HL-60/S4 (cell line): ENCODE data around the gene CRB2.

ENCODE experiments used
- in situ Hi-C: fragments of 300-500 bp; cut with MboI; formaldehyde crosslinking; loops from 2 replicates; pipeline ENCODE4 v1.14.3; 2022; ENCODE audit warnings: low sequenced_read_pairs

CRB2 gene

DNA sequence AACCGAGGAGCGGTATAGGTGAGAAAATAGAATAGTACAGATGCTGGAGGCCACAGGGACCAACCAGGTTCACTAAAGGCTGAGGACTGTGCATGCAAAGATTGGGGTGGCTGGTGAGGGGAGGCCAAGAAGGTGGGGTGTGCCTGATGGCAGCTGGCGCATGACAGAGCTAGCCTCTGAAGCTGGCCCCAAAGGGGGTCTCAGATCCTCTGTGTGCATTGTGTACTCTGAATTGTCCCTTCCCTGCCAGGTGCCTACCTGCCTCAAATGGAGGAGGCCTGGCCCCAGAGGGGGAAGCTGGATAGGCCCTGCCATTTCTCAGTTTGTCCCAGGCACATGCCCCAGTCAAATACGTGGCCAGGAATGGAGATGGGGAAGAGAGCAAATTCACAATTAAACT is 63.1 kb downstream of the CRB2 start:
- in situ Hi-C loops: no loop called here

DNA sequence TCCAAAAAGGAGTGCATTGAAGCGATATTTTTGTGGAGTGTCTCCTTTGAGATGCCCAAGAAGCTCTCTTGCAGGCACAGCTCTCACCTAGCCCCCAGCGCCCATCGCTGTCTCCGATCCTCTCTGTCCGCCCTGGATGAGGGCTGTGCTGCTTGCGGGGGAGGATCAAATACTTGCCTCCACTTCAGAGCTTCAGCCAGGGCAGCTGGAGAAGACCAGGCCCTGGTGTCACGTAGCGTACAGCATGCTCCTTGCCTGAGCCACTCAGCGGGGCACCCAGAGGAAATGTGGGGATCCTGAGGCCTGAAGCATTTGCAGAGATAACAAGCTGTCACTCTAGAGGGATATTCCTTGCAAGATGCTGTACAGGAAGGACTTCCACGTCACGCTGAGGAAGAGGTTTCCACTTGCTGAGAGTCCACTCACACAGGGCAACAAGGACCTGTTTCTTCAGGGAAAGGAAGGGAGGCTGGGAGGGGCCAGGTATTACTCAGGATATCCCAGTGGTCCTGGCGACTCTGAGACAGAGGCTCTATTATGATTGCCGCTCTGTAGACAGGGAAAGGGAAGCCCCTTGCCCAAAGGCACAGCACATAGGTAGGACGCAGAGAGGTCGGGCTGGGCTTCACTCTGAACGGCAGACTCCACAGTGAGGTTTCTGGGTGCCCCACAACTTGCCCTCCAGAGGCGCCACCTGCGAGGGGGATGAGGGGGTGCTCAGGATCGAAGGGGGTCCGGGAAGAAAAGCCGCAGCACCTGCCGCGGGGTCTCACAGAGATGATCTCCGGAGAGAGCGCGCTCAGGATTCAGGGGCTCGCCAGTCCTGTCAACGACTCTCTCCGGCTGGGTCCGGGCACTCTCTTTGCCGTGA is 64.0 kb downstream of the CRB2 start:
- in situ Hi-C loops: no loop called here

DNA sequence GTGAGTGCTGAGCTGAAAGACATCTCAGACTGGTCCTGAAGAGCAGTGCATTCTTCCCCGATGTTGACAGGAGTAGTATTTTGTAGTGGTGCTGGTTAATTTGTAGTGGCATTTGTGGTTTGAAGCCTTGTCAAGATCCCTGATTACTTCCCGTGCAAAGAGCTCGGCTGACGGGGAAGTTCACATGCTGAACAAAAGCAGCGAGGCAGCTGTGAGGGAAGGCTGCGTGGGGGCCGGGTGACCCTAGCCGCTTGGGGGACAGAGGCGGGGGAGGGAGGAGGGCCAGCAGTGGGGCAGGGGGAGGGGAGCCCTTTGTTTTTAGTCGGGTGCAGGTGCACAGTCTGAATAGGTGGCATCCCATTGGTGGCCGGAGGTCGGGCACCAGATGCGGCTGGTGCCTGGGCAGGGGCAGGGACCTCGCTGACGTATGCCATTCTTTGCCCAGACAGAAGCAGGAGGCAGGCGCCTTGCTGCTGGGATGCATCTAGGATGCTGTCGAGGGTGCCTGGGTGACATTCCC is 64.7 kb downstream of the CRB2 start:
- in situ Hi-C loops: no loop called here

DNA sequence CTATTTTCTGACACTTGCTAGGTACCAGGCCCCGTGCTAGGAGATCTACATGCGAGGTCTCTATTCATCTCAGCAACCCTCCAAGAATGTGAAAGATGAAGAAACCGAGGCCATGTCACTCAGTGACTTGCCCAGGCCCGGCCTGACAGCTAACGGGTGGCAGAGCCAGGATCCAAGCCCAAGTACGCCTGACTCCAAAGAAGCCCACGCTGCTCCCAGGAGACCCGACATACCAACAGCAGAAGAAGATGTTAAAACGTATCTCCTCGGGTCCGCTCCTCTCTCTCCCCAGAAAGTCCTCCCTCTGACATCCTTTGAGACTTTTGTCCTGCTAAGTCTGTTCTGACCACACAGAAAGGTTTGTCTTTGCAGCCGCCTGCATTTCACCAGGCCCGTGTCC is 65.2 kb downstream of the CRB2 start:
- in situ Hi-C loops: no loop called here

DNA sequence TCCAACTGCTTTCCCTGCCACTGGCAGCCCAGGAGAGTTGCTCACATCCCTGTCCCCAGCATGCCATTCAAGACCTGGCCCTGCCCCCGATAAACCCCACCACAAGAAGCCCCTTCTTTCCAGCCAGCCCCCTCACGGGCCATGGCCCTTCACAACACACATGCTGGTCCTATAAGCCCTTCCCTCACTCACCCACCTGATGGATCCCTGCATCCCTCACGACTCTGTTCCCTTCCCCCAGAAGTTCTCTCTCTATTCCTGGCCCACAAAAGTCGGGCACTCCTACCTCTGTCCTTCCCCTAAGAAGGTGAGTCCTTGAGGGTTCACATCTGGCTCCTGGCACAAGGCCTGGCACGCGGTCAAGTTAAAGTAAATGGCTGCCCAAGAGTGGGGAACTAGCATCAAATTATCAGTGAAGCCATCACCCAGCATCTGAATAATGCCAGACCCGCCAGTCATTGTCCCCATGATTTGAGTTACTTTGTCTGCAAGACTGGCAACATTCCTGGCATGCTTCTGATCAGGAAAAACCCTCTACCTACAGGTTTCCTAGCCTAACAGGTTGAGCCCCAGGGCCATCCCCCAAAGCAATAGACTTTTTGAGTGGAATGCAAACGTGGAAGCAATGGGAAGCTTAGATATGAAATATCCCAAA is 65.9 kb downstream of the CRB2 start:
- in situ Hi-C loops: no loop called here

DNA sequence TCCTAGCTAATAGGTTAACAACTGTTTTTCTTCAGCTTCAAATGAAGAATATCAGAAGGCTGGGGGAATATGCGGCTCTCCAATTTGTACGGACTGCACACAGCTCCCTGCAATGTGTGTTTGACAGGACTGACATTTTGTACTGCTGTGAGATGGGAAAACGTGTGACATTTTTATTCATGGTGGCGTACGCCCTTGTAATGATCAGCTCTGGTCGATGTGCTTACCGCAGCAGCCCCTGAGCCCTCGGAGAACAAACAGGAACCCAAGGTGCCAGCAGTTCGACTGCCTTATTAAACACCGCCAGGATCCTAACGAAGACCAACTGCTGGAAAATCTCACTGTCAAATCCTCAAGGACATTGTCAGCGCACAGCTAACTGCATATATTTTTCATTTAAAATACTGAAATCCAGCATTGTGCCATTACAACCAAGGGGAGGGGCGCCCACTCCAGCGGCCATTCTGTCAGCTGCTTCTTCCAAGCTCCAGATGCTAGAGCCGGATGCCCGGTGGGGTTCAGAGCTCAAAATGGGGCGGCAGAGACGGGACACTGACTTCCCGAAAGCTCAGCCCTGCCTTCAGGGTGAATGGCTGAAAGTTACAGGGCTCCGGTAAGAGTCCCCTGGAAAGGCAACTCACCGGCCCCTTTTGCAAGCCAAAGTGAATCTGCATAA is 66.8 kb downstream of the CRB2 start:
- in situ Hi-C loops: no loop called here

DNA sequence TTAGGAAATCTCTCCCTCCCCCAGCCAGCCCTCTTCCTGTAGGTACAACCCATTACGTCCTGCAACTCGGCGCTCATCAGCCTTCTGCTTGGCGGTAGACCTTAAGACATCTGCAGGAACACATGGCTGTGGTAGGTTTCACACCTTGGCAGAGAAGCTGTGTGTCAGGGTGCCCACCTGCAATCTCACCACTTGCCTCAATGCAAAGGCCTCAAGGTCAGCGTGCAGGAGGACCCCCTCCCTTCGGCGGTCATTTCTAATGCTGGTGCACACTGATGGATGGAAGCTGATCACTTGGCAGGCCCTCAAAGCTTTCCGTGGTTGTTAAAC is 67.3 kb downstream of the CRB2 start:
- in situ Hi-C loops: no loop called here

DNA sequence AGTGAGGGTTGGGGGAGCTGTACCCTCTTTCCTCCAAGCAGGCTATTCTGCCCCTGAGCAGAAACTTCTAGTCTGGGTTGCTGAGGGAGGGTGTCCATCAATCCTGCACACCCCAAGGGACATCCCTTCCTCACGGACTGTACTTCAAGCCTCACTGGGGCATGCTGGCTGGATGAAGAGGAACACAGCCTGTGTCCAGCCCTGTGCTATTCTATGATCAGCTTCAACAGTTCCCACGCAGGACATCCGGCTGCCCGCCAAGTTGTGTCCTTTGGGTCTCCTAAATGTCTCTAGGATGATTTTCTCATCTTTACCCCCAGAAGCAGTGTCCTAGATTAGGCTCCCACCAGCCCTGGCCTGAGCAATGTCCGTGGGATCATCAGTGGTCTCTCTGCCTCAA is 68.1 kb downstream of the CRB2 start:
- in situ Hi-C loops: no loop called here

DNA sequence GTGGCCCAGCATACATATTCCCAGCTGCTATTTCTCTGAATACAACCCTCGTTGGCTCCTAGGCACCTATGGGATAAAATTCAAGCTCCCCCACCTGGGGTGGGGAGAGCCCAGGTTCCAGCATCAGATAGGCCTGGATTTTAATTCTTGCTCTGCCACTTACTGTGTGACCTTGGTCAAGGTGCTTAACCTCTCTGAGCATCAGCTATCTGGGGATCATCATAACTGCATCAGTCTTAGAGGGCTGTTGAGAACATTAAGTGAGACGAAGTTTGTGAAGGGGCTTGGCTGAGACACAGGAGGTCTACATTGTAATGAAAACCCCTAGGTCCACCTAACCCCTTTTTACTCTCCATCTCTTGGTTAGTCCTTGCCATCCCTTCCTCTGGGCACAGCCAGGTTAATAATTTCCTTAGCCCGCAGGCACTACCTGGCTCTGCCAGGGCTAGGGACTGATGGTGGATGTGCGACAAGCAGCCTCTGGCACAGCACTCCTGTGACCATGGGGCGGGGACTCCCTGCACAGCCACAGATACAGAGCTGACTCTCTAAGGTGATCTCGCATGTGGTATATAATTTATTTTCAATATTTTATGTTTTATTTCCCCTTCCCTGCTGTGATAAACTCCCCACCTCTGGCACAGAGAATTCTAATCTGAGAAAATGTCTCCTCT is 68.7 kb downstream of the CRB2 start:
- in situ Hi-C loops: no loop called here

DNA sequence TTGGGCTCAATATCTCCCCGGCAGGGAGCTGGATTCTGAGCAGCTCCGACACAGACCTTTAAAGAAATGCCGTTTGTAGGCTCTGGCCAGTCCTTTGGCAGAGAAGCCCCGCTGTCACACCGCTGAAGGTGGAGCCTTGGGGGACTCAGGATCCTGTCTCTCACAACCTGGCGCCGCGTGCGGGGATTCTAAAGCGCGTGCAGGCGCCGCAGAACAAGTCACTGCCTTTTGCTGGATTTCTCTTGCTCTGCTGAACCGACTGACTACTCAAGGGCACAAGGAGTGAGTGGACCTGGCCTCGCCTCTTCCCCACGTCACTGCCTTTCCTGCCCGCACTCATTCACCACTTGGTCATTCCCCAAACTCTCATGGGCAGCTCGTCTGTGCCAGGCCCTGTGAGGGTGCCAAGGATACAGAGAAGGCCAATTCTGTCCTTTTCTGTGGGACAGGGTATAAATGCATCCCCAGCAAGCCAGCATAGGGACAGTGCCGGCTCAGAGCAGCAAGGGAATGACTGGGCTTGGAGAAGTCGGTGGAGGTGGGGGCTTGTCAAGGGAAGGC is 69.3 kb downstream of the CRB2 start:
- in situ Hi-C loops: no loop called here

DNA sequence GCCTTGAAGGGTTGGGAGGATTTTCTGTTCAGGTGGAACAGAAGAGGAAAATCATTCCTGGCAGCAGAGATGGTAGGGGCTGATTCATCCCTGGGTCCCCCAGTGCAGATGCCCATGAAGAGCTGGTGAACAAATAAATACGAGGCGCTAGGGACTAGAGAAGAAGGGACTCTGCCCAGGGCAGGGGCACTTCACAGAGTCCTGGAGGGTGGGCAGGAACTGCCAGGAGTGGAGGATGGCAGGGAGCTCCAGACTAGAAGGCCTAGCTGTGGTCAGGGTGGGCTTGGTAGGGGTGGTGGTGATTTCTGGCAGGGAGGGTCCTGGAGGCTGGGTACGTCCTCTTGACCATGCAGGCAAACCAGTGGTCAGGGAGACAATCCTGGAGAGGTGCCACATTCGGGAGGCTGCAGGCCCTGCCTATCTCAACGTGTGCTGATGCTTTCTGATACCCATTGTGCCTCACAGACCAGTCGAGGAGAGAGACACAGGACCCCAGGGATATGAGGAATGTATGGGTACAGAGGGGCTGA is 69.9 kb downstream of the CRB2 start:
- in situ Hi-C loops: no loop called here

DNA sequence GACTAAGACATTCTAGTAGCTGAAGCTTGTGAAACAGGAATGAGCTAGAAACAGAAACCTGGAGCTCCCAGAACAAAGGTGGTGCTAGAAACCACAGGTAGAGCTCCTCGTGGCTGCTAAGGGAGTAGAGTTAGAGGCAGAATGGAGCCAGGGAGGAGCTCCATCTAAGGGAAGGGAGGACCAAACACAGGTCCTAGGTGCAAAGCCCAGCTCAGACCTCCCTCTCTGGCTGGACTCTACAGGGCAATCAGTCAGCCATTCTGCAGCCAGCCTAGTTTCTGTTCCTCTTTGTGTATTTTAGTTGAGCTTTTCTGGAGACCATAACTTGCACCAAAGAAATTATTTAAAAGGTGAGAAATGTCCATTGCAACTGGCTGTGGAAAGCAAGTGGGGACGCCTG is 70.4 kb downstream of the CRB2 start:
- in situ Hi-C loops: no loop called here
